Measurements from ENCODE around the gene DSCAML1.

Gene DSCAML1

DNA sequence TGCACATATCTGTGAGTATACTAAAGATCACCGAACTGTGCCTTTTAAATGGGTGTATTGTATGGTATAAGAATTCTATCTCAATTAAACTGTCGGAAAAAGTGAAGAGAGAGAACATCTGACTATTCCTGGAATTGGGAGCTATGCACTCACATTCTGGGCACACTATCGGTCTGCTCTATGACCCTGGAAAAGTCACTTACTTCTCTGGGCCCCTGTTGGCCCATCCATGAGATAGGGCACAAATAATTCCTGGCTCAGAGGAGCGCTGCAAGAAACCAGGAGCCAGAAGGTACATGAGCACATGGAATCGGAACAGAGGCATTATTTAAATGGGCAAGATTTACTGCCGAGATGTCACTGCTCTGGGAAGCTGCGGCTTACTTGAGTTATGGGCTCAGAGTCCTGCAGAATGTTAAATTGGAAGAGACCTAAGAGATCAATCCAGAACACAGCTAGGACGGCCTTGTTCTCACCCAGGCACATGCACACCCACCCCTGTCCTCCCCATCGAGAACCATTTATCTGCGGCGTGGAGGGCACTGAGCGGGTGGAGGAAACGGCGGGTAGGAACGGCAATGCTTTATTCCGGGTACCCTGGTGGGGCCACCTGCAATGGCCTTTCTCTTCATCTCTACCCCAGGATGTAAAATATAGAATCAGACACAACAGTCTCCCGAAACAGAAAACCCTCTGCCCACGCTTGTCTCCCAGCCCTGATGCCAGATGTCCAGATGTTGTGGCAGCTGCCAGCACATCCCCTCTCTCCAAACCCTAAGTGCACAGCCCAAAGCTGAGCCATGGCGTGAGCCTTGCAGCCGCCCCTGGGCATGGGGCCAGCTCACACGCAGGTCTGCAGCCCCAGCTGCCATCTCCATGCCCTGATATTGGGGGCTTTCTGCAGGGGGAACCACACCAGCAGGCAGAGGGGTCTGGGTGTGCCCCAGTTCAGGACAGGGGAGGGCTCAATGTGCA, 142.4 kb downstream of the DSCAML1 start:
- DNase-seq = peak; percentile 30

DNA sequence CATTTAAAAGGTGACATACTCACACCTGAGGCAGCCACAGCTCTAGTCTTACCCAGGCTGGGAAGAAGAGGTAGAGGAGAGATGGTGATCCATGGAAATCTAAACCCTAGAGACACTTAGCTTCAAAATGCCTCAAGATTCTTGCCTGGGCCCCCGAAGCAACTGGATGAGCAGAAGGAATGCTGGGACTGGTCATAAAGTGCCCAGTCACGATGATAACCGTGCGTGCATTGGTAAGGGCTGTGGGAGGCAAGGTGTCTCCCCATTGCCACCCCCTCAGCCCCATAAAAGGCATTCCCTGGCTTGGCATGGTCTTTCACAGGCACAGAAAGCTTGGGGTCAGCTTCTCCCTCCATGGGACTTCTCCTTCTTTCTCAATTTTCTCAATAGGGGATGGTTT, 144.5 kb downstream of the DSCAML1 start:
- DNase-seq = no peak

DNA sequence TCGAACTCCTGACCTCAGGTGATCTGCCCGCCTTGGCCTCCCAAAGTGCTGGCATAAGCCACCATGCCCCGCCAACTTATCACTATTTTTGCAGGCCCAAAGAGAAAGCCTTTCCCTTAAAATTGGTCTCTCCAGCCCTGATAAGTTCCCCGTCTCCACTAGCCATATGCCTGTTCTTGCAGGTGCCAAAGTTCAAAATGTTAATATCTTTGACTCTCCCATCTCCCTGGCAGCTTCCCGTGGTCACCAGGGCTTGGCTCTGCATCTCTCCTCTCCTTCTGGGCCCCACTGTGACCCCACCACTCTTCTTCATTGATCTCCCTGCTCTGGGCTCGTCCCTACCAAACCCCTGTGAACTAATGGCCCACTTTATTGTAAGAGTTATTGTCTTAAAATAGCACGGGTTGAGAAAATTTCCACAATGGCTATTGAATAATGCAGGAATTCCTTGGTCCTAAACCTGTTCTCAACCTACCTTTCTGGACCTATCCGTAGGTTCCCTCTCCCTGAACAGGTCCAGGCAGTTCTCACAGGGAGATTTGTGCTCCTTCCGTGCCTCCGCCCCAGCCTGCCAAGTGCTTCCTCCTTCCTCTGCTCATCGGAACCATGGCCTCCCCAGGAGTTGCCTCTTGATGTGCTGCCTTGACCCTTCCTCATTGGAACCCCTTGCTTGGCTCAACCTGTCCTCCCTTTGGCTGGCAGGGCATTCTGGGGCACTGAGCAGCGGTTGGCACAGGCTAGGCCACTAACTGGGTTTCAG, 147.5 kb downstream of the DSCAML1 start:
- DNase-seq = no peak

- peak; percentile 31 for DNase-seq
These were observed 149.1 kb downstream of the DSCAML1 start for GRCh38 chr11:117647872-117648271.

- DNase-seq = no peak
These were observed 149.8 kb downstream of the DSCAML1 start for GRCh38 chr11:117647207-117647606.

DNA sequence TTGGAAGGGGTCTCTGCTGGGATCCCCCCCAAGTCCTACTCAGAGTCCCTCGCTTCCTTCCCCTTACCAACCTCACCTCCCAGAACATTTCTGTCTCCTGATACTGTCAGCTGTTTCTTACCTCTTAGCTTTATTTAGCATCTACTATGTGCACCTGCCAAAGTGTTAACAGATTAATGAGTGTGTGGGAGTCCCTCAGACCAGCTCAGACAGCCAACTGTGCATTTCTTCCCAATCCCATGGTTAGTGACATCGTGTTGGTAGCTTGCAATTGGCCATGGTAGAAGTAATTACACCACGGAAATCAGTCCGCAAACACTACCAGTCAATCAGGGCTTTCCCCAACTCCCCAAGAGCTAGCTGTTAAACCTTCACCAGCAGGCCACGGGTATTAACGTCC, 150.6 kb downstream of the DSCAML1 start:
- no peak for DNase-seq

GRCh38 chr11:117644403-117645155, 152.4 kb downstream of the DSCAML1 start:
- DNase-seq = no peak

DNA sequence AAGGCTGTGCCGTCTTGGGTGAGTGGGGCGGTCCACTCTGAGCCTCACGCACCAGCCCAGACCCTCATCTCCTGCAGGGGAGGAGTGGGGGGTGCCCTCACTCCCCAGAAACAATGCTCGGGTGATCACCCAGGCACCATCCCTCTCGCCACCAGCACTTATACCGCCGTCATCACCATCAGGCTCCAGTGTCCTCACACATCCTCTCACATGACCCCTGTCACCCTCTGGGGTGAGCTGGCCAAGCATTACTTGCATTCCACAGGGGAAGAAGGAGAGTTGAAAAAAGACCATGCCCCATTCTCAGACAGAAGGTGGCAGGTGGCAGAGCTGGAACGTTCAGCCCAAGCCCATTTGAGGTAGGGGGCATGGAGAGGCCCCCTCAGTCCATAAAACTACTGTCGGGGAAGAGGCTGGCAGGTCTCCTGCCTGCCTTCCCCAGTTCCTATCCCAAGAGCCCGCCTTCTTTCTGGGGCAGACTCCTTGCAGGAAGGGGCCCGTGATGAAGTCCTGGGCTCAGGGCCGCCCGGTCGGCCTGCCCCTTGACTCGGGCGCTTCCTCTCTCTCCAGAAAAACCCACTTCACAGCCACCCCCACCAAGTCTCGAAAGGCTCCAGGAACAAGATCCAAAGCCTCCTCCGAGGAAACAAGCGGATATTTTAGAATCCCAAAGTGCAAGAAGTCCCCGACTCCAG, 153.3 kb downstream of the DSCAML1 start:
- DNase-seq = no peak

DNA sequence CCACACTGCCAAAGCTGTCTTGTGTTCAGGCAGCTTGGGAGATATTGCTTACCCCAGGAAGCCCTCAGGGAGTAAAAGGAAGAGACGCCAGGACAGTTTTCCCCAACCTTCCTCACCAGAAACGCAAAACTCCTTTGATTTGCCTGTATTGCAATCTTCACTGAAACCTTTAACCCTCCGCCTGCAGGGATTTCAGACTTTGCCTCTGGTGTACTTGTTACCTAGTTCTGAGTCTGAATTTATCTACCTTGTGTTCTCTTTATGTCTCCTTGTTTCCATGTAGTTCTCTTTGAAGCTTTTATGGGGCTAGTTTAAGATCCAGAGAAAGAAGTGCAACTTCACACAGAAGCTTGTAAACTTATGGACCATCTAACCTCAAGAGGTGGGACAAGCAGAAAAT, 154.2 kb downstream of the DSCAML1 start:
- DNase-seq = no peak

- no peak for DNase-seq
These were observed 154.6 kb downstream of the DSCAML1 start for GRCh38 chr11:117642396-117642795.

- no peak for DNase-seq
These were observed 155.8 kb downstream of the DSCAML1 start for GRCh38 chr11:117641008-117641915.

DNA sequence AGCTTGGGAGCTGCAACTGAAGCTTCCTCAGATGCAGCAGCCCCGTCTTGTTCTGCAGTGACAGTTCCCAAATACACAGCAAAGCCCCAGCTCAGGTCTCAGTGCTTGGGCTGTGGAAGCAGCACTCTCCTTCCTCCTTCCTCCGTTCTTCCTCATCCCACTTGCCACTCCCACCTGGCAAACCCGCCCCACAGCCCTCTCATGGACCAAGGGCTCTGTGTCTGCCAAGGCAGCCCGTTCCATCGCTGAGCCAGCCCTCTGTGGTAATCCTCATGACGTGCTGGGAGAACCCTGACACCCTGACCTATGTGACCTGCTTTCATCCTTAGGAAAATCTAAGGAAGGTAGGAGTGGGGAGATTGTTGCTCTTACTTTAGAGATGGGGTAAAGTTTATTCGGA, 157.0 kb downstream of the DSCAML1 start:
- no peak for DNase-seq

DNA sequence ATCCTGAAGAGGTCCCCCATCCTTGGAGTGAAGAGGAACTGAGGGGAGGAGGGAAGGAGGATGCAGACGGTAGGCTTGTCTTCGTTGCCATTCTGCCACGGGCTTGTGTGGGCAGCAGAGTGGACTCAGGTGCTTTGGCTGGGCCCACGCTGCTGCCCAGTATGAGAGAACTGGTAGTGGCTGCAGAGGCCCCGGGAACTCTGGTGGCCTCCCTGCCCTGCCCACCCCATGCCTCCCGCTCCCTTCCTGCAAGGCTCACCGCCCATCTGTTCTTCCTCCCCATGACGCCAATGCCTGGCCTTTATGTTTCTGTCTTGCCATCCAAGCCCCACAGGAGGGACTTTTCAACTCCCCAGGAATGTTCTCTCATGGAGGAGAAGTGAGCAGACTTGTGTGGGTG, 157.4 kb downstream of the DSCAML1 start:
- DNase-seq = peak; percentile 19

DNA sequence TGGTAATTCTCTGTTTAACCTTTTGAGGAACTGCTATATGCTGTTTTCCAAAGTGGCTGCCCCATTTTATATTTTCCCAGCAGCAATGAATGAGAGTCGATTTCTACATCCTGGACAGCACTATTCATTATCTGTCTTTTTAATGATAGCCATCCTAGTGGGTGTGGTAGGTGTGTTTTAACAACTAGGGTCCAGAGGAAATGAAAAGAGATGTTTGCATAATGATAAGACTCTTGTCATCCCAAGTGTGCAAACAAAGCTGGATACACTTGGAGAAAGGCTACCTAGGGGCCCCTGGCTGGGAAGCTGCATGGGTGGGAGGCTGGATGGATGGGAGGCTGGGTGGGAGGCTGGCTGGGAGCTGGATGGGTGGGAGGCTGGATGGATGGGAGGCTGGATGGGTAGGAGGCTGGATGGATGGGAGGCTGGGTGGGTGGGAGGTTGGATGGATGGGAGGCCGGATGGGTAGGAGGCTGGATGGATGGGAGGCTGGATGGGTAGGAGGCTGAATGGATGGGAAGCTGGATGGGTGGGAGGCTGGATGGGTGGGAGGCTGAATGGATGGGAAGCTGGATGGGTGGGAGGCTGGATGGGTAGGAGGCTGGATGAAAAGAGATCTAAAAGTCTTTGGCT, 158.0 kb downstream of the DSCAML1 start:
- peak; percentile 83 for DNase-seq

- no peak for DNase-seq
These were observed 162.0 kb downstream of the DSCAML1 start for GRCh38 chr11:117634756-117635603.

DNA sequence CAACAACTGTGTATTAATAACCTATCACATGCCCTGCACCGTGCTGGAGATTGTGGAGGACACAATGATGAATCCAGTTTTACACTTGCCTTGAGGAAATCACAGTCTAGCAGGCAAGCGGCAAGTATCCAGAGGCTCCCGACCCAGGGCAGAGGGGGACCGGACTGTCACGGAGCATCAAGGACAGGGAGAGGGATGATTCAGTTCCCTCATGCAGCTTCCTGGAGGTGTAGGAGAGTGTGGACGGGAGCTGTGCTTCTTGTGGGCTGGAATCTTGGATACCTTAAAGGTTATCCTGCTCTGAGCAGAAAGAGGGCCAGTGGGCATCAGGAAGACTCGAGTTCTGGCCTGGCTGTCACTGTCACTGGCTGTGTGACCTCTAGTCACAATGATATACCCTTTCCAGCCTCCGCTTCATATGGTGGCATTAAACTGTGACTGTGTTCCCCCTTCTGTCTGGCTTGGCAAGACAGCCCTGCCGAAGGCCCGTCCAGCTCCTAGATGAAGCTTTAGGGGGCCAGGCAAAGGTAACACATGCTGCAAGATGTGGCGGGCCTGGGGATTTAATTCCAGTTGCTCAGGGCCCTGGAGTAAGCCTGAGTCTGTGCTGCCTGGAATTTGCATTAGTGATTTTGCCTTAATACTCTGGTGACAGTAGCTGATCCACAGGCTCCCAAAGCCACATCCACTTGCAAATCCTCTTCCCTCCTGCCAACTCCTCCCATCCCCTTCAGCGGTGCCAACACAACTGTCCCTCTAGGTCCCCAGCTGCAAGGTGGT, 162.8 kb downstream of the DSCAML1 start:
- DNase-seq = no peak

DNA sequence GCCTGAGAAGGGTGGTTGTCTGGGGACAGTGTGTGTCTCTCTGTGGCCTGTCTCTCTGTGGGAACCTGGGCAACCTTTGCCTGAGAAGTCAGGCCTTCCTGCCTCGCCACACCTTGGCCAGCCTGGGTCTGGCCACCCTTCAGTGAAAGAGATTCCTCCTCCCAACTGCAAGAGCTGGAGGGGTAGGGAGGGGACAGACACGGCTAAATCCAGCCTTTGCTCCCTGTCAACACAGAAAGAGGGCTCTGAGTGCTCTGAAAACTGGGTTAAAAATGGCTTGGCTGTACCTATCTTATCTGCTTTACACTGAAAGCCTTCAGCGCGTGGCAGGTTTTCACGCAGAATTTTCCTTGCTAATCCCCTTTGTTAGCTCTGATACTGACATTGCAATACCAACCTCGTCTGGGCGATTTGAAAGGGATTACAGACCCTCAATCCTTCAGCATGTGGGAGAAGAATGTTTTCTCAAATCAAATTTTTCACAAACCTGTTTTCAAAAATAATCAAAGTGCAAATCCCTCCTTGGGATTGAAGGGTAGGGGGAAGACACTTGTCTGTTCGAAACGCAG, 163.7 kb downstream of the DSCAML1 start:
- DNase-seq = no peak

DNA sequence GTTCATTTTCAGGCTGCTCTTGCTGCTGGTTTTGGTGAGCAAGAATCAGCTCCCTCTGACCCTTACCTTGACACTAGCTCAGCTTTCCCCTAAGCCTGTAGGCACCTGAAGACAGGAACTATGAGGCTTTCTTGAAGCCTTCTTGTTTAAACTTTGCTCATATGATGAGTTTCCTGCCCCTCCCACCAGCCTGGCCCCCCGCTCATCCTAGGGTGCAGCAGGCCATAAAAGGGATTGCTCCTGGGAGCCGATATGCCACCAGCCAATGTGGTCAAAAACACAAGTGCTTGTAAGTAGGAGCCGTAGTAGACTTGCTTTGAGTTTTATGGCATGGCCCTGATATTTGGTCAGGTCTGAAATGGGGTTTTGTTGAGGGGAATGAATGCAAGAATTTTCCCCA, 164.7 kb downstream of the DSCAML1 start:
- DNase-seq = no peak

Measured in NCI-H69 (cell line).